ENCODE data around the gene FRYL.
A peak's percentile ranks its signal among the peaks of the same experiment; 100 is the strongest.

The FRYL gene

GRCh38 chr4:48570646-48571220 lies 209.3 kb downstream of the FRYL start:
- no peak for DNase-seq (ENCODE audit: extremely low read depth, low read depth)
- no peak for TF ChIP-seq CTCF (IDR thresholded peaks at IDR 0.05; ENCODE audit: low read depth, low read length, missing control alignments)
- H3K4me3 ChIP-seq (replicated peaks; ENCODE audit: low read depth, low read length): no peak overlapping the region

- DNase-seq (ENCODE audit: extremely low read depth, low read depth): no peak
- TF ChIP-seq CTCF (IDR thresholded peaks at IDR 0.05; ENCODE audit: low read depth, low read length, missing control alignments): no peak
- H3K4me3 ChIP-seq (replicated peaks; ENCODE audit: low read depth, low read length): no peak overlapping the region
Measured at GRCh38 chr4:48566034-48566384, 214.1 kb downstream of the FRYL start.

- DNase-seq (ENCODE audit: extremely low read depth, low read depth): no peak
- no peak for TF ChIP-seq CTCF (IDR thresholded peaks at IDR 0.05; ENCODE audit: low read depth, low read length, missing control alignments)
- H3K4me3 ChIP-seq (replicated peaks; ENCODE audit: low read depth, low read length): no peak overlapping the region
Measured at GRCh38 chr4:48565362-48566033, 214.6 kb downstream of the FRYL start.

- no peak for TF ChIP-seq CTCF (IDR thresholded peaks at IDR 0.05; ENCODE audit: low read depth, low read length, missing control alignments)
- no peak overlapping the region for H3K4me3 ChIP-seq (replicated peaks; ENCODE audit: low read depth, low read length)
- no peak for DNase-seq (ENCODE audit: extremely low read depth, low read depth)
Measured at GRCh38 chr4:48564151-48564550, 215.9 kb downstream of the FRYL start.

GRCh38 chr4:48558819-48559218 lies 221.3 kb downstream of the FRYL start:
- DNase-seq (ENCODE audit: extremely low read depth, low read depth): no peak
- TF ChIP-seq CTCF (IDR thresholded peaks at IDR 0.05; ENCODE audit: low read depth, low read length, missing control alignments): no peak
- H3K4me3 ChIP-seq (replicated peaks; ENCODE audit: low read depth, low read length): no peak overlapping the region

GRCh38 chr4:48558026-48558425 lies 222.1 kb downstream of the FRYL start:
- TF ChIP-seq CTCF (IDR thresholded peaks at IDR 0.05; ENCODE audit: low read depth, low read length, missing control alignments): no peak
- H3K4me3 ChIP-seq (replicated peaks; ENCODE audit: low read depth, low read length): no peak overlapping the region
- no peak for DNase-seq (ENCODE audit: extremely low read depth, low read depth)

- H3K4me3 ChIP-seq (replicated peaks; ENCODE audit: low read depth, low read length): no peak overlapping the region
- TF ChIP-seq CTCF (IDR thresholded peaks at IDR 0.05; ENCODE audit: low read depth, low read length, missing control alignments): peak; percentile 33
- DNase-seq (ENCODE audit: extremely low read depth, low read depth): no peak
Measured at GRCh38 chr4:48557478-48557877, 222.6 kb downstream of the FRYL start.

All from HFF-Myc (cell line).